CD4-positive, alpha-beta T cell treated with Interferon gamma for 1 hour (primary cell): Measurements from ENCODE around the gene KAT6B.

Experiments
- DNase-seq: peaks from one replicate; pipeline ENCODE4 v3.0.0-alpha.2; 2020

Gene KAT6B

DNA sequence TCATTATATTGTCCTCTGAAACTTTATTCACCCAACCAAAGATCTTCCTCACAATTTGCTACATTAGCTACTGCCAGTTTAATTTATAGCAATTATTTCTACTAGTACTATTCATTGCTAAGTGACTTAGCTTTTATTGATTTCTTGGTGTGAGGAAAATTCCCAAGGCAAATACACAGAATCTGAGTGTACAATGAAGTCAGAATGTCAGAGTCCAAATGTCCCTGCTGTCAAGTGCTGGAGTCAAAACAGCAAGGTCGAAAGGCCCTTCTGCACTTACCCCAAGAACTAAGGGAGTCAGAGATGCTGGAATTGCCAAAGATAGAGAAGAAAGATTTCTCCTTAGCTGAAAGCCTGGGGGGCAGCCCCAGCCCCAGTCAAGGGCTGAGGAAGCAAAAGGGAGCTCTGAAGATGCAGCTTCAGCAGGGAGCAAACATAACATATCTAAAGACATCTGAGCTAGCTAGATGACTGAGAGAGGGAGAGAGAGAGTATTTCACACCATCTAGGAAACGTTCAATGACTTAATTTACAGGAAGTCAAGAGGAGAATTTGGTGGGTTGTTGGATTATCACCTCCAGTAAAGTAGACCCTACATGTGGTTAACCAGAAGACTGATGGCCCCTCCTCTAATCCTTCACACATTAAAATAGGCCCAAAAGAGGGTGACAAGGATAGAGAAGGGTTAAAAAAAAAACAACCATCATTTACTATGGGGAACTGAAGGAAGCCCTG lies 248.5 kb downstream of the KAT6B start:
- DNase-seq, result no peak

- no peak for DNase-seq
Measured at GRCh38 chr10:75076348-75076747, 249.9 kb downstream of the KAT6B start.

GRCh38 chr10:75079436-75080083 lies 253.2 kb downstream of the KAT6B start:
- DNase-seq, result no peak

GRCh38 chr10:75080554-75080953 lies 254.2 kb downstream of the KAT6B start:
- no peak for DNase-seq

DNA sequence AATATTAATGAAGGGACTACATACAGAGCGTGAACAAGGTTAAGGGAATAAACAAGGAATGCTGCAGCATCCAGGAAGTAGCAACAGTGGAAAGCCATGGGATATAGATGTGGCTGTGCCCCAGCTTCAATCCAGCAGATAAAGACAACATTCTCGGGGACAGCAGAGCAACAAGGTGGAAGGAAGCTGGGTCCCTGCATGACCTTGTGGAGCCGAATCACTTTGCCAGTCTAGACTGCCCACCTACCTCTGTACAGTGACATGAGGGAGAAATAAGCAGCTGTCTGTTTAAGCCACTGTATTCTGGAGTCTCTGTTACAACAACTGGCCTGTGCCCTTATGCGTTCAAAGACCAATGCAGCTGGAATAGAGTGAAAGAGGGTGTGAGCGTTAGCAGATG lies 255.0 kb downstream of the KAT6B start:
- no peak for DNase-seq
